Activated CD8-positive, alpha-beta memory T cell treated with anti-CD3 and anti-CD28 coated beads for 36 hours (primary cell): ENCODE results near the gene MSI1. TPM values are rescaled to one million over a fixed set of nuclear protein-coding genes. Genes with fewer than 3 reads are reported as not detected.

Experiments used
- CTCF ChIA-PET: fragments of 350-600 bp; sonication (Branson Sonifier 250); formaldehyde crosslinking; loops from one replicate; lab custom pipeline; 2021; ENCODE audit warnings: antibody characterized with exemption; lab: Charles Lee
- POLR2A ChIA-PET: fragments of 350-600 bp; sonication (Branson Sonifier 250); formaldehyde crosslinking; loops from one replicate; lab custom pipeline; 2021; ENCODE audit warnings: antibody characterized with exemption; lab: Charles Lee
- total RNA-seq, 2 experiments: library from RNA; stranded (reverse); gene quantifications; one replicate each; pipeline ENCODE4 v1.2.3, GENCODE V29; 2021

MSI1 gene
- total RNA-seq, 2 experiments from 2014 or later = 0.17 to 0.21 TPM

DNA sequence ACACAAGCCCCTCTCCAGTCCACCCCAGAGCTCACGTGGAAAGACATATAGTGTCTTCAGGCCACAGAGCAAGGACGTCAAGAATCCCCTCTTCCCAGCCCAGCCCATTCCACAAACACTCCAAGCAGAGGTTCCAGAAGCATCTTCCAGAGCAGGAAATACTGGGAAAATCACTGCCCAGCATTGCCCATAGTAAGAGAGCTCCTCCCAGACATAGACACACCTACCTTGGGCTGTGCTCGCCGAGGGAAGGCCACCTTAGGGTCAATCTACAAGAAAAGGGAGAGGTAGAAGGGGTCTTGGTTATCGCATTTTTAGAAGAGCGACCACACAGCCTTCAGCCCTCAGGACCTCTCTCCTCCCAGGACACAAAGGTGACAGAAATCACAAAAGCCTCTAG is 4.5 kb downstream of the MSI1 start:
- POLR2A ChIA-PET = interaction anchor here (0.7 kb wide), 1 partner anchor 149 kb away, joined by 4 read pairs; no protein-coding TSS in a partner anchor
- CTCF ChIA-PET = interaction anchor here (1.2 kb wide), 1 partner anchor 9 kb away, joined by 3 read pairs; no protein-coding TSS in a partner anchor

DNA sequence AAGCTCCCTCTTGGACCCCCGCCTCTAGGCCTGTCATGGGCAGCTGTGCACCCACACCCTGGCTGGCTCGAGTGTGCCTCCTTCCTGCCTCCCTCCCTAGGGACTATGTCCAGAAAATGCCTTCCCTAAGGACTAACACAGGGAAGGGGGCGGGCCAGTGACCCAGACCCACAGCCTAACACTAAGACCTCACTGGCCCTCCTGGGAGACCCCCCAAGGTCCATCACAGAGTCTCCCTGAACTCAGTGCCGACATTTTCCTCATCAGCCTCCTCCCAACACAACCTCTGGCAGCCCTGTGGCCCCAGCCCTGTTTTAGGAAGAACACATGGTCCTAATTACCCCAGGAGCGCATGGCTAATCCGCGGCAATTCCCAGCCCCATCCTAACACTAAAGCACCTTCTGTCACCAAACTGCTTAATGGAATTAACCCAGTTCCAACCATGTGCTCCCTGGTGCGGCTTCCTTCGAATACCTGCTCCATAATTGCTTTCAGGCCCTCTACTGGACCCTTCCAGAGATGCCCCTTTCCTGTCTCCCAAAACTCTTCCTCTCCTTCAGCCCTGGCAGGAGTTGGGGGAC is 5.6 kb downstream of the MSI1 start:
- POLR2A ChIA-PET = no interaction called here
- CTCF ChIA-PET = interaction anchor here (0.6 kb wide), 1 partner anchor 67 kb away, joined by 3 read pairs; no protein-coding TSS in a partner anchor

- POLR2A ChIA-PET = no interaction called here
- CTCF ChIA-PET = interaction anchor here (1.5 to 2.7 kb wide), 2 partner anchors 67 to 104 kb away, joined by 6 to 12 read pairs; no protein-coding TSS in a partner anchor
Observed at GRCh38 chr12:120362516-120363273, 6.3 kb downstream of the MSI1 start.

GRCh38 chr12:120361506-120362208 is 7.3 kb downstream of the MSI1 start:
- POLR2A ChIA-PET = no interaction called here
- CTCF ChIA-PET = interaction anchor here (1.5 to 2.7 kb wide), 2 partner anchors 68 to 105 kb away, joined by 6 to 12 read pairs; no protein-coding TSS in a partner anchor

DNA sequence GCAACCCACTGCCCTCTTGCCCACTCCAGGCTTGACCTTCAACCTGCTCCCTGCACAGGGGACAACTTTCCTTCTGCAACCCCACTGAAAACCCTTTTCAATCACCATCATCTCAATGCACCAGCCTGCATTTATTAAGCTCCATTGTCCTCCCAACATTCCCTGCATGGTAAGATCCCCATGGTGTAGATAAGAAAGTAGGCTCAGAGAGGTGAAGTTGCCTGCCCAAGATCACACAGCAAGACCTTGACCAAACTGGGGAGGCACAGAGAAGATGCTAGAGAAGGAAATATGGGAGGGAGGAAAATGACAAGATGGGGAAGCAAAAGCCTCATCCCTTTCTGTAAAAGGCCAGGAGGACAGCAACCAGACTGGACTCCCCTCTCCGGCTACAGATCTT is 9.8 kb downstream of the MSI1 start:
- POLR2A ChIA-PET = no interaction called here
- CTCF ChIA-PET = no interaction called here

DNA sequence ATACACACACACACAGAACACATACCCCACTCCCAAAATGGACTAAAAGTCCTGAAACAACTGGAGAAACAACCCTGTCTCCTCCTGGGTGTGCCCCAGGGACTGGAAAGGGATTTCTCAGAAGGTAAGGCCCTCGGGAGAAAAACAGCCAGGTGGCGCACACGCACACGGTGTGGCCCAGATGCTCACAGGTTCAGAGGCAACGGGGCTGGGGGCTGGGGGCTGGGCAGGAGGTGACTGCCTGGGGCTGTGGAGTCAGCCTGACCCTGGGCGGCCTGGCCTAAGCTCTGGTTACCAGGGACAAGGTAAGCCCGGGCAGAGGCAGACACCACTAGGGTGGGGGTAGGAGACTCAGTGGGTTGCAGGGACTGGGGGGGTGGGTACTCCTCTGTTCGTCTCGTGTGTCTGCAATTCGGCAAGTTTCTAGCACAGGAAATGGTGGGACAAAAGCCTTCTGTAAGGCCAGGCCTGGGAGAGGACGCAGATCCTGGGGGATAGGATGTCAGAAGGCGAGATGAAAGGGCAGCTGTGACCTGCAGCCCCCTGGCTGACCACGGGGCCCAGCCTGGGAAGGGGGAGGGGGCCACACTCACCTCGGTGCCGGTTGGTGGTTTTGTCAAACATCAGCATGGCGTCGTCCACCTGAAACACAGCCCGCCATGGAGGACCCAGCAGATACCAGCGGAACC is 10.4 kb downstream of the MSI1 start:
- CTCF ChIA-PET = no interaction called here

GRCh38 chr12:120357104-120357503 is 11.9 kb downstream of the MSI1 start:
- CTCF ChIA-PET = interaction anchor here (0.6 to 1.4 kb wide), 10 partner anchors 9 to 184 kb away, joined by 3 to 6 read pairs (median 4); partner anchors contain the start of gene MSI1
- POLR2A ChIA-PET = no interaction called here

More for the DNA sequence above, 10.4 kb downstream of the MSI1 start:
- POLR2A ChIA-PET = no interaction called here

DNA sequence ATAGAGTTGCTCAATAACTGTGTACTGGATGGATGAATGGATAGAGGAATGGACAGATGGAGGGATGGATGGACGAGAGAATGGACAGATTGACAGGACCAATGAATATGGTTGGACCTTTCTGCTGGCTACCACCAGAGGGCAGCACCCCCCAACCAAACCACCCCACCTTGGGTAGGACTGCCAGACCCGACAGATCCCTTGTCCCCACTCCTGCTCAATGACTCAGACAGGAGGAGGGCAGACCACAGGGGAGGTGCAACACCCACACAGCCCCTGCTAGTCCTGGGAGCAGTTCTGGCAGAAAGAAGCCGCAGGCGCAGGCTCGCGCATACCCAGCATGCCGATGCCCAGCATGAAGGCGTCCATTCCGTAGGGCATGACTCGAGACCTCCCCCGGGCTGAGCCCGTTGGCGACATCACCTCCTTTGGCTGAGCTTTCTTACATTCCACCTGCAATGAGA is 12.4 kb downstream of the MSI1 start:
- ChIA-PET CTCF (interaction anchor here (0.6 to 1.4 kb wide), 10 partner anchors 9 to 183 kb away, joined by 3 to 6 read pairs (median 4); partner anchors contain the start of gene MSI1), POLR2A (no interaction called here)

DNA sequence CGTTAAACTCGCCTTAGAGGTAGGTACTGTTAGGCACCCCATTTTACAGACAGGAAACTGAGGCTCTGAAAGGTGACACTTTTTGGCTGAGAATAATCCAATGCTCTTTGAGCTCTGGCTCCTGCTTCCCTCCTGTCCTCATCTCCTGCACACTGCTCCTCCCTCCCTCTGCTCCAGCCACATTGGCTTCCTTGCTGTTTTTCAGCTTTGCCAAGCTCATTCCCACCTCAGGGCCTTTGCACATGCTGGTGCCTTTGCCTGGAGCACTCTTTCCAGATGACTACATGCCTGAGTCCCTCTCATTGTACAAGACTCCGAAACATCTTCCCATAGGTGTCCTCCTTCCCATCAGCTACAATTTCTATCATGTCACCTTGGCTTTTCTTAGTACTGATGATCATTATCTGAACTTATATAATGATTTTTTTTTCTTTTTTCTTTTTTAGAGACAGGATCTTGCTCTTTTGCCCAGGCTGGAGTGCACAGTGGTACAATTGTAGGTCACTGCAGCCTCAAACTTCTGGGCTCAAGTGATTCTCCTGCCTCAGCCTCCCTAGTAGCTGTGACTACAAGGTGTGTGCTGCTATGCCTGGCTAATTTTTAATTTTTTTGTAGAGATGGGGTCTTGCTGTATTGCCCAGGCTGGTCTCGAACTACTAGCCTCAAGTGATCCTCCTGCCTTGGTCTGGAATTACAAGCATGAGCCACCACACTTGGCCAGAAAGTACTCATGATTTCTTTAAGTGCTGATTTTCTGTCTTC is 15.2 kb downstream of the MSI1 start:
- CTCF ChIA-PET = interaction anchor here (0.6 kb wide), 2 partner anchors 151 to 394 kb away, joined by 3 to 4 read pairs; no protein-coding TSS in a partner anchor
- POLR2A ChIA-PET = no interaction called here

DNA sequence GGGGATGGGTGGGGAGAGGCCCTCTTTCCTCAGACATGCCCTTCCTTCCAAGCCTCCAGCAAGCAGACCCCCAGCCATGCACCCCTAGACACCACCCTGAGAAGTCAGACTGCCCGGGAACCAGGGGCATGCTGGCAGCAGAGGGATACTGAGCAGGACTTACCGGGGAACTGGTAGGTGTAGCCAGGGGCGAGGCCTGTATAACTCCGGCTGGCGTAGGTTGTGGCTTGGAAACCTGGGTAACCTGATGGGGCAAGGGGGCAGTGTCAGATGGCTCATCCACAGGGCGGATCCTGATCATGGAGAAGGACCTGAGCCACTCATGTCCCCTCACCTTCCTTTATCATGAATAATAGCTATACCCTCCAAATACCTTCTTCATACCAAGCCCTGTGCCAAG is 15.8 kb downstream of the MSI1 start:
- ChIA-PET CTCF (no interaction called here), POLR2A (no interaction called here)

DNA sequence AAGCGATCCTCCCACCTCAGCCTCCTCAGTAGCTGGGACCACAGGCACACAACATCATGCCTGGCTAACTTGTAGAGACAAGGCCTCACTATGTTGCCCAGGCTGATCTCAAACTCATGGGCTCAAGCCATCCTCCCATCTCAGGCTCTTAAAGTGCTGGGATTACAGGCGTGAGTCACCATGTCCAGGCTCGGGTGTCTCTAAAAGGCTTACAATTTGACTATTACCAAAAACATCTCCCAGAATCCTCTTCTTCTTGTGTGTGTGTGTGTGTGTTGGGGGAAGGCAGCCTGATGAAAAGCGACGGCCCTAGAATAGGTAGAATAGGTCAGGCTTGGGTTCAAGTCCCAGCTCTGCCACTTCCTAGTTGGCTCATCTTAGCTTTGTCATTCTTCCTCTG is 16.8 kb downstream of the MSI1 start:
- ChIA-PET POLR2A (no interaction called here), CTCF (no interaction called here)

- ChIA-PET CTCF (no interaction called here), POLR2A (interaction anchor here (0.7 kb wide), 1 partner anchor 124 kb away, joined by 3 read pairs; no protein-coding TSS in a partner anchor)
Observed at GRCh38 chr12:120350576-120351350, 18.2 kb downstream of the MSI1 start.

DNA sequence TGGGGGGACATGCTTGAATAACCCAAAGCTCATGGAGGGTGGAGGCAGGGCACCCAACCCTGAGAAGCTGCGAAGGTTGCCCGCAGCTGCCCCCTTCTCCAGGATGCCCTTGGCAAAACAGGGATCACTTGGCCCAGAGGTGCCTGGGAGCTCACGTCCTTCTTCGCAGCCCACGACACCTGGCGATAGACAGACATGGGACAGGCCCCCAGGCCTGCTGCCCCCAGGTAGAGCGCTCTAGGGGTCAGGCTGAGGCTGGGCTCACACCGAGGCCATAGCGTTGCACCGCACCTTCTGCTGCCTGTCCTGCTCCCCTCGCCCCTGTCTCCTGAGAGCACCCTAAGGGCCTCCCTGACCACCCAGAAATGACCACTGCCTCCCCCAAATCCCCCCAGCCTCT is 21.2 kb downstream of the MSI1 start:
- ChIA-PET CTCF (interaction anchor here (1.1 kb wide), 1 partner anchor 83 kb away, joined by 3 read pairs; no protein-coding TSS in a partner anchor), POLR2A (no interaction called here)

GRCh38 chr12:120346681-120347080 is 22.3 kb downstream of the MSI1 start:
- ChIA-PET POLR2A (no interaction called here), CTCF (no interaction called here)

DNA sequence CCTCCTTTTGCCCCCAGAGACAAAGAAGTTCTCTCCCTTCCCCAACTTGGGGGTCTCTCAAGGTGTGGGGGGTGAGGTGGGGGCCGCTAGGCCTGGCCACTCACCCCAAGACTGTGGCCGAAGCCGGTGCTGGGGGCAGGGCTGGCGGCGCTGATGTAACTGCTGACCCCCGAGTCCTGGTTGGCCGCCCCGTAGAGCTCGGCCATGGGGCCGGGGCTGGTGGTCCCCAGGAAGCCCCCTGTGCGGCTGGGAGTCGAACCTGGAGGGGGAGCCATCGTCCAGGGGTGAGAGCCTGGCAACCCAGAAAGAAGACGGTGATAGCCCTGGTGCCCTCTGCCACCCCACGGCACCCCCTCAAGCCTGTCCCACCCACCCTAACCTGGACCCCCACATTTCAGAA is 22.9 kb downstream of the MSI1 start:
- ChIA-PET POLR2A (no interaction called here), CTCF (no interaction called here)

DNA sequence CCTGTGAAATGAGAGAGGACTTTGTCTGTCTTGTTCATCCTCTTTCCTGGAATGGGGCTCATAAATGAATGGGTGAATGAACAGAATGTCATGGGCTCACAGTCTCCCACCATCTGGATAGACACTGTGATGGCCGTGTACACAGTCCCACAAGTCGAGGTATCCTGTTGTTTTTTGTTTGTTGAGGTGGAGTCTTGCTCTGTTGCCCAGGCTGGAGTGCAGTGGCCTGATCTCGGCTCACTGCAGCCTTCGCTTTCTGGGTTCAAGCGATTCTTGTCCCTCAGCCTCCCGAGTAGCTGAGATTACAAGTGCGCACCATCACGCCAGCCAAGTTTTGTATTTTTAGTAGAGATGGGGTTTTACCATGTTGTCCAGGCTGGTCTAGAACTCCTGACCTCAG is 25.3 kb downstream of the MSI1 start:
- POLR2A ChIA-PET = no interaction called here
- CTCF ChIA-PET = interaction anchor here (1.3 kb wide), 1 partner anchor 8 kb away, joined by 3 read pairs; no protein-coding TSS in a partner anchor

GRCh38 chr12:120343039-120343537 is 25.9 kb downstream of the MSI1 start:
- ChIA-PET POLR2A (interaction anchor here (0.6 kb wide), 1 partner anchor 406 kb away, joined by 5 read pairs; no protein-coding TSS in a partner anchor), CTCF (no interaction called here)
